IMR-90 (cell line): ENCODE data around the gene APPBP2. TPM values are rescaled to one million over a fixed set of nuclear protein-coding genes. Genes with fewer than 3 reads are reported as not detected.

Experiments used
- ATAC-seq: fragments of 200-7000 bp; cut with Tn5 transposase; 2 replicates; pipeline ENCODE4 v1.9.1; 2020; ENCODE audit warnings: low read depth, mild to moderate bottlenecking, moderate library complexity
- BruUV-seq: library from RNA; stranded (reverse); fragments of 400-500 nt; replicated peaks from 2 replicates; lab custom pipeline; 2021; lab: Mats Ljungman, UMichigan
- CTCF ChIA-PET: fragments of 300-600 bp; formaldehyde crosslinking; extraction: SDS; loops from one replicate; lab custom pipeline; 2021; ENCODE audit warnings: antibody characterized with exemption; lab: Yijun Ruan, JAX
- POLR2A ChIA-PET: fragments of 300-600 bp; sonication (Branson Sonifier 250); formaldehyde crosslinking; loops from one replicate; lab custom pipeline; 2022; ENCODE audit warnings: antibody characterized with exemption; ENCODE audit not compliant: unreplicated experiment; lab: Charles Lee
- DNase-seq: peaks from one replicate; pipeline ENCODE4 v3.0.0; 2013
- H2AFZ ChIP-seq: replicated peaks from 2 replicates; pipeline ENCODE3; 2013; ENCODE audit warnings: low read length, mild to moderate bottlenecking; ENCODE audit not compliant: poor library complexity
- H2AK5ac ChIP-seq: 2 replicates; pipeline ENCODE4 v1.6.1; 2013; ENCODE audit warnings: low read depth, low read length, inconsistent platforms
- H2AK9ac ChIP-seq: replicated peaks from 2 replicates; pipeline ENCODE3; 2013; ENCODE audit warnings: mild to moderate bottlenecking, low read depth, low read length, moderate library complexity; ENCODE audit not compliant: poor library complexity
- H2BK120ac ChIP-seq: 2 replicates; pipeline ENCODE4 v1.6.1; 2013; ENCODE audit warnings: low read depth, low read length, inconsistent platforms
- H2BK15ac ChIP-seq: 3 replicates; pipeline ENCODE4 v1.6.1; 2013; ENCODE audit warnings: low read depth, low read length, inconsistent platforms
- H2BK20ac ChIP-seq: 2 replicates; pipeline ENCODE4 v1.6.1; 2013; ENCODE audit warnings: low read depth, mild to moderate bottlenecking, inconsistent platforms, low read length, moderate library complexity
- H2BK5ac ChIP-seq: 2 replicates; pipeline ENCODE4 v1.6.1; 2013; ENCODE audit warnings: mild to moderate bottlenecking, low read depth, low read length, inconsistent platforms; ENCODE audit not compliant: poor library complexity, severe bottlenecking
- H3K14ac ChIP-seq: replicated peaks from 2 replicates; pipeline ENCODE4 v1.6.1; 2013; ENCODE audit warnings: low read depth, low read length, inconsistent platforms
- H3K18ac ChIP-seq: 2 replicates; pipeline ENCODE4 v1.6.1; 2013; ENCODE audit warnings: low read depth, low read length, control low read depth
- H3K23ac ChIP-seq: 2 replicates; pipeline ENCODE4 v1.6.1; 2013; ENCODE audit warnings: low read depth, low read length, inconsistent platforms
- H3K27ac ChIP-seq: 2 replicates; pipeline ENCODE4 v1.5.1; 2013; ENCODE audit warnings: mild to moderate bottlenecking, control low read depth, low read length; ENCODE audit not compliant: insufficient read depth
- H3K27me3 ChIP-seq: 2 replicates; pipeline ENCODE4 v1.6.1; 2013; ENCODE audit warnings: low read length; ENCODE audit not compliant: control insufficient read depth, insufficient read depth
- H3K36me3 ChIP-seq: 2 replicates; pipeline ENCODE4 v1.6.1; 2013; ENCODE audit warnings: low read length, mixed read lengths; ENCODE audit not compliant: control insufficient read depth, insufficient read depth
- H3K4ac ChIP-seq: 2 replicates; pipeline ENCODE4 v1.6.1; 2013; ENCODE audit warnings: low read depth, low read length, inconsistent platforms
- H3K4me1 ChIP-seq: 2 replicates; pipeline ENCODE4 v1.6.1; 2013; ENCODE audit warnings: low read length, mixed read lengths; ENCODE audit not compliant: control insufficient read depth, insufficient read depth
- H3K4me2 ChIP-seq: 2 replicates; pipeline ENCODE4 v1.6.1; 2013; ENCODE audit warnings: low read depth, mild to moderate bottlenecking, control low read depth, low read length, moderate library complexity
- H3K4me3 ChIP-seq: 2 replicates; pipeline ENCODE4 v1.5.1; 2013; ENCODE audit warnings: low read depth, mild to moderate bottlenecking, control low read depth, low read length, moderate library complexity; ENCODE audit not compliant: insufficient read depth
- H3K56ac ChIP-seq: 2 replicates; pipeline ENCODE4 v1.6.1; 2013; ENCODE audit warnings: low read length, inconsistent platforms; ENCODE audit not compliant: insufficient read depth; ENCODE audit errors: extremely low read depth
- H3K79me1 ChIP-seq, 2 experiments: 2 replicates each; pipeline ENCODE4 v1.6.1; 2013; ENCODE audit warnings: low read length in 2 of 2, inconsistent platforms in 1 of 2, low read depth in 1 of 2
- H3K9ac ChIP-seq: 2 replicates; pipeline ENCODE4 v1.6.1; 2013; ENCODE audit warnings: low read depth, low read length, control low read depth
- H3K9me1 ChIP-seq: 2 replicates; pipeline ENCODE4 v1.6.1; 2013; ENCODE audit warnings: low read length, inconsistent platforms; ENCODE audit not compliant: insufficient read depth
- H3K9me3 ChIP-seq: 2 replicates; pipeline ENCODE4 v1.6.1; 2013; ENCODE audit warnings: low read length; ENCODE audit not compliant: control insufficient read depth, insufficient read depth
- H4K20me1 ChIP-seq: 2 replicates; pipeline ENCODE4 v1.6.1; 2013; ENCODE audit warnings: low read length, inconsistent platforms; ENCODE audit not compliant: insufficient read depth
- H4K5ac ChIP-seq: 2 replicates; pipeline ENCODE4 v1.6.1; 2013; ENCODE audit warnings: mild to moderate bottlenecking, low read depth, low read length, control low read depth
- H4K8ac ChIP-seq, 2 experiments: 2 replicates each; pipeline ENCODE4 v1.6.1; 2013; ENCODE audit warnings: low read depth in 2 of 2, low read length in 2 of 2, control low read depth in 1 of 2, inconsistent platforms in 1 of 2
- H4K91ac ChIP-seq: 2 replicates; pipeline ENCODE4 v1.6.1; 2013; ENCODE audit warnings: low read depth, low read length, inconsistent platforms; ENCODE audit not compliant: insufficient read depth
- MAFK ChIP-seq: IDR thresholded peaks from 2 replicates; pipeline ENCODE4 v1.6.1; 2012; ENCODE audit warnings: low read depth, low read length, improper control_type of control experiment
- NFE2L2 ChIP-seq: fragments of 150-350 bp; IDR thresholded peaks from 2 replicates; pipeline ENCODE4 v1.6.1; 2016; ENCODE audit warnings: low read depth, mild to moderate bottlenecking, low read length
- WGBS, 2 experiments: methylation state at CpG; one replicate each; pipeline versions ENCODE4 v1.1.5 to v1.1.7; 2013; ENCODE audit warnings: missing lambda C conversion rate in 2 of 2; ENCODE audit not compliant: insufficient read length in 1 of 2; ENCODE audit errors: extremely low coverage in 2 of 2; 5-methylcytosine and 5-hydroxymethylcytosine counted together
- dilution Hi-C: fragments of 300-500 bp; cut with HindIII; formaldehyde crosslinking; loops from one replicate; pipeline ENCODE4 v1.14.3; 2018; ENCODE audit warnings: low sequenced_read_pairs; ENCODE audit not compliant: unreplicated experiment
- in situ Hi-C: fragments of 300-500 bp; cut with MboI; formaldehyde crosslinking; loops from 3 replicates; pipeline ENCODE4 v1.14.3; 2019; ENCODE audit warnings: low sequenced_read_pairs, inconsistent platforms, mixed read lengths
- intact Hi-C: fragments of 100-400 bp; cut with micrococcal nuclease; formaldehyde crosslinking; loops from 2 replicates; pipeline ENCODE4 v1.10.0; 2022
- polyA plus RNA-seq, 3 experiments: library from polyadenylated mRNA; depleted of rRNA; stranded (reverse); fragments of >200 nt; gene quantifications; 2 replicates each; pipeline ENCODE4 v1.2.3, GENCODE V29; 2012; ENCODE audit warnings: low replicate concordance in 1 of 3
- total RNA-seq: library from RNA; depleted of rRNA; stranded (reverse); fragments of >200 nt; gene quantifications from 2 replicates; pipeline ENCODE4 v1.2.3, GENCODE V29; 2012

APPBP2 gene
- total and polyA plus RNA-seq, 2 of the 4 experiments (the other 2 are of a cell fraction), result 12.3 to 93.9 TPM

- H2BK20ac ChIP-seq, result no peak overlapping the region
- no peaks in the 10 kb centered on the region for H3K9me1 ChIP-seq
- POLR2A ChIA-PET, result no interaction called here
- WGBS, 2 experiments, result no CpG with 5 or more reads among the region's 2 CpGs
- H3K36me3 ChIP-seq, result no peaks in the 10 kb centered on the region
- no peak for DNase-seq
- H3K27me3 ChIP-seq, result peaks cover 2% of the 10 kb centered on the region
- dilution Hi-C loops (no loop called here), intact Hi-C loops (no loop called here), in situ Hi-C loops (loop anchor here (25.0 kb wide), 1 partner anchor 279 kb away; the partner anchor contains the start of gene CA4)
- no peak overlapping the region for H3K23ac ChIP-seq
- no peak overlapping the region for H4K5ac ChIP-seq
- H3K4me2 ChIP-seq, result no peak overlapping the region
- TF ChIP-seq NFE2L2 (no peak), MAFK (peak; percentile 32; the same call in 1 of the 2 replicates)
- no peak overlapping the region for H3K18ac ChIP-seq
- H3K4me3 ChIP-seq, result no peak overlapping the region
- no peak overlapping the region for H3K4ac ChIP-seq
- H3K14ac ChIP-seq, result no peak overlapping the region
- H3K27ac ChIP-seq, result no peak overlapping the region
- no peaks in the 10 kb centered on the region for H3K79me1 ChIP-seq
- no peak overlapping the region for H3K56ac ChIP-seq
- no peaks in the 10 kb centered on the region; the same call in 1 of the 2 replicates for H3K4me1 ChIP-seq
- H2AFZ ChIP-seq, result no peak overlapping the region
- no peak overlapping the region for H2AK5ac ChIP-seq
- CTCF ChIA-PET, result interaction anchor here (0.6 kb wide), 1 partner anchor 24 kb away, joined by 3 read pairs; the partner anchor contains the start of gene USP32
- H2AK9ac ChIP-seq, result no peak overlapping the region
- H3K9me3 ChIP-seq, result no peaks in the 10 kb centered on the region
- no peak for ATAC-seq
- no peak overlapping the region for H3K9ac ChIP-seq
- H4K91ac ChIP-seq, result no peak overlapping the region
- no peak overlapping the region for H4K8ac ChIP-seq
- H2BK15ac ChIP-seq, result no peak overlapping the region
- no peak overlapping the region for H2BK5ac ChIP-seq
- no peaks in the 10 kb centered on the region for H4K20me1 ChIP-seq
- H2BK120ac ChIP-seq, result no peak overlapping the region
- BruUV-seq, result no TSS peak
Observed at GRCh38 chr17:60416368-60416925, 109.6 kb downstream of the APPBP2 start.
